HepG2 (cell line): ENCODE results near the gene IP6K1. TPM values are rescaled to one million over a fixed set of nuclear protein-coding genes. Genes with fewer than 3 reads are reported as not detected.

Source experiments
- ADNP ChIP-seq: sonication (generic); formaldehyde crosslinking; IDR thresholded peaks from 2 replicates; pipeline ENCODE4 v1.4.0; 2020; ENCODE audit warnings: missing genetic modification reagents
- ATF1 ChIP-seq: IDR thresholded peaks from 2 replicates; pipeline ENCODE4 v1.6.1; 2016; ENCODE audit warnings: mild to moderate bottlenecking, control low read depth
- HOXA3 ChIP-seq: sonication (generic); formaldehyde crosslinking; IDR thresholded peaks from 2 replicates; pipeline ENCODE4 v1.5.0; 2020; ENCODE audit warnings: missing genetic modification reagents
- KMT2B ChIP-seq: IDR thresholded peaks from 2 replicates; pipeline ENCODE4 v1.6.1; 2016; ENCODE audit warnings: missing genetic modification reagents, missing compliant biosample characterization
- MTA1 ChIP-seq: sonication (generic); formaldehyde crosslinking; IDR thresholded peaks from 2 replicates; pipeline ENCODE4 v1.4.0; 2020; ENCODE audit warnings: missing genetic modification reagents, mild to moderate bottlenecking, borderline replicate concordance
- NR3C1 ChIP-seq: sonication (generic); formaldehyde crosslinking; IDR thresholded peaks from 2 replicates; pipeline ENCODE4 v1.4.0; 2020; ENCODE audit warnings: missing genetic modification reagents
- PAXIP1 ChIP-seq: sonication (generic); formaldehyde crosslinking; conservative IDR thresholded peaks from 2 replicates; pipeline ENCODE4 v1.4.0; 2020; ENCODE audit warnings: mild to moderate bottlenecking, missing genetic modification reagents, moderate library complexity
- PRDM4 ChIP-seq: sonication (generic); formaldehyde crosslinking; IDR thresholded peaks from 2 replicates; pipeline ENCODE4 v1.9.0; 2021; ENCODE audit warnings: missing genetic modification reagents, borderline replicate concordance
- SATB2 ChIP-seq: sonication (generic); formaldehyde crosslinking; IDR thresholded peaks from 2 replicates; pipeline ENCODE4 v1.5.0; 2020; ENCODE audit warnings: missing genetic modification reagents
- SMAD3 ChIP-seq: sonication (generic); formaldehyde crosslinking; IDR thresholded peaks from 2 replicates; pipeline ENCODE4 v1.4.0; 2020; ENCODE audit warnings: missing genetic modification reagents
- SMARCC2 ChIP-seq: fragments of 450-650 bp; IDR thresholded peaks from 2 replicates; pipeline ENCODE4 v1.6.1; 2017; ENCODE audit warnings: antibody characterized with exemption, mild to moderate bottlenecking
- ZBTB3 ChIP-seq: sonication (generic); formaldehyde crosslinking; IDR thresholded peaks from 2 replicates; pipeline ENCODE4 v1.4.0; 2020; ENCODE audit warnings: low read depth, mild to moderate bottlenecking, moderate library complexity, missing genetic modification reagents, borderline replicate concordance
- ZFP82 ChIP-seq: sonication (generic); formaldehyde crosslinking; IDR thresholded peaks from 2 replicates; pipeline ENCODE4 v1.5.1; 2020; ENCODE audit warnings: mild to moderate bottlenecking, missing genetic modification reagents, borderline replicate concordance
- ZFY ChIP-seq: sonication (generic); formaldehyde crosslinking; IDR thresholded peaks from 2 replicates; pipeline ENCODE4 v1.4.0; 2020; ENCODE audit warnings: missing genetic modification reagents
- ZNF296 ChIP-seq: sonication (generic); formaldehyde crosslinking; conservative IDR thresholded peaks from 2 replicates; pipeline ENCODE4 v1.5.0; 2020; ENCODE audit warnings: mild to moderate bottlenecking, missing genetic modification reagents
- ZNF460 ChIP-seq: sonication (generic); formaldehyde crosslinking; IDR thresholded peaks from 2 replicates; pipeline ENCODE4 v1.5.1; 2020; ENCODE audit warnings: missing genetic modification reagents, mild to moderate bottlenecking, borderline replicate concordance
- ZNF496 ChIP-seq: sonication (generic); formaldehyde crosslinking; IDR thresholded peaks from 2 replicates; pipeline ENCODE4 v1.8.1; 2023; ENCODE audit warnings: mild to moderate bottlenecking, moderate library complexity, missing genetic modification reagents; ENCODE audit not compliant: insufficient replicate concordance
- ZNF510 ChIP-seq: sonication (generic); formaldehyde crosslinking; IDR thresholded peaks from 2 replicates; pipeline ENCODE4 v1.4.0; 2020; ENCODE audit warnings: low read depth, mild to moderate bottlenecking, missing genetic modification reagents
- ZSCAN12 ChIP-seq: sonication (generic); formaldehyde crosslinking; IDR thresholded peaks from 2 replicates; pipeline ENCODE4 v1.9.0; 2021; ENCODE audit warnings: mild to moderate bottlenecking, missing genetic modification reagents
- ZZZ3 ChIP-seq: sonication (generic); formaldehyde crosslinking; IDR thresholded peaks from 2 replicates; pipeline ENCODE4 v1.4.0; 2020; ENCODE audit warnings: missing genetic modification reagents, mild to moderate bottlenecking, borderline replicate concordance
- polyA plus RNA-seq, 8 experiments: library from polyadenylated mRNA; depleted of rRNA in 3 of 8; stranded (reverse) in 7 of 8; unstranded in 1 of 8; fragments of >200 nt; fragmentation: Illumina TruSeq in 4 of 8; extraction: Trizol in 4 of 8; gene quantifications; 2 replicates each; pipeline versions ENCODE4 v1.2.1 to v1.2.3, GENCODE V29; 2011 to 2016; ENCODE audit warnings: low read depth in 4 of 8, missing spikeins in 1 of 8, mixed read lengths in 1 of 8; ENCODE audit not compliant: insufficient read depth in 1 of 8
- total RNA-seq, 5 experiments: library from RNA; depleted of rRNA; stranded (reverse); fragments of >200 nt; fragmentation: Illumina TruSeq; extraction: Trizol; gene quantifications; 2 replicates each; pipeline ENCODE4 v1.2.3, GENCODE V29; 2016; ENCODE audit warnings: low read depth in 1 of 5
- TF ChIP-seq, protein P1 (sequence below): sonication (generic); formaldehyde crosslinking; IDR thresholded peaks from 2 replicates; pipeline ENCODE4 v1.5.0; 2020; ENCODE audit warnings: missing genetic modification reagents
- TF ChIP-seq, protein P2 (sequence below): sonication (generic); formaldehyde crosslinking; IDR thresholded peaks from 2 replicates; pipeline ENCODE4 v1.5.0; 2020; ENCODE audit warnings: missing genetic modification reagents

The IP6K1 gene
- total and polyA plus RNA-seq, 2 of the 13 experiments (the other 11 are each of a cell fraction or from before 2014, with no cell fraction given), result 17.7 to 29.7 TPM

GRCh38 chr3:49786357-49787181 is at the start of gene IP6K1 (continued):
- TF ChIP-seq ZNF510, result 0 out of 2 replicates have a peak, but pooled peaks have one; percentile 57
- no peak for TF ChIP-seq NR3C1 (CRISPR knock-in tag)
- 0 out of 2 replicates have a peak, but pooled peaks have one; percentile 45 for TF ChIP-seq MTA1 (CRISPR knock-in tag)
- peak; percentile 95 for TF ChIP-seq HOXA3
- TF ChIP-seq ZSCAN12, result 0 out of 2 replicates have a peak, but pooled peaks have one; percentile 69
- TF ChIP-seq ZFY (CRISPR knock-in tag), result peak; percentile 89
- no peak for TF ChIP-seq ZNF460 (CRISPR knock-in tag)
- peak; percentile 71 for TF ChIP-seq KMT2B (CRISPR knock-in tag)
- TF ChIP-seq, protein P1, sequence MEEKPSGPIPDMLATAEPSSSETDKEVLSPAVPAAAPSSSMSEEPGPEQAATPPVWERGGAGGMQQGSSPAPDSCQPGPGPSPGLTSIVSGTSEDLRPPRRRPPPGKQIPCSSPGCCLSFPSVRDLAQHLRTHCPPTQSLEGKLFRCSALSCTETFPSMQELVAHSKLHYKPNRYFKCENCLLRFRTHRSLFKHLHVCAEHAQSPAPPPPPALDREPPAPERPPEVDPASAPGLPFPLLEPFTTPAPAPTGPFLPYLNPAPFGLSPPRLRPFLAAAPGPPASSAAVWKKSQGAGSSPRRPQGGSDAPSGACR (CRISPR knock-in tag), result no peak; the same call in 1 of the 2 replicates
- TF ChIP-seq ADNP (CRISPR knock-in tag), result no peak
- TF ChIP-seq SMAD3 (CRISPR knock-in tag), result no peak
- no peak for TF ChIP-seq ZZZ3 (CRISPR knock-in tag)
- TF ChIP-seq ZNF296 (CRISPR knock-in tag), result no peak
- no peak for TF ChIP-seq SMARCC2
- TF ChIP-seq PAXIP1 (CRISPR knock-in tag), result peak; percentile 28
- no peak for TF ChIP-seq ZFP82
- TF ChIP-seq SATB2 (CRISPR knock-in tag), result no peak
- no peak for TF ChIP-seq ZNF496 (CRISPR knock-in tag)
- no peak for TF ChIP-seq PRDM4 (CRISPR knock-in tag)
- TF ChIP-seq ZBTB3 (CRISPR knock-in tag), result no peak
- no peak for TF ChIP-seq ATF1 (CRISPR knock-in tag)
- TF ChIP-seq, protein P2, sequence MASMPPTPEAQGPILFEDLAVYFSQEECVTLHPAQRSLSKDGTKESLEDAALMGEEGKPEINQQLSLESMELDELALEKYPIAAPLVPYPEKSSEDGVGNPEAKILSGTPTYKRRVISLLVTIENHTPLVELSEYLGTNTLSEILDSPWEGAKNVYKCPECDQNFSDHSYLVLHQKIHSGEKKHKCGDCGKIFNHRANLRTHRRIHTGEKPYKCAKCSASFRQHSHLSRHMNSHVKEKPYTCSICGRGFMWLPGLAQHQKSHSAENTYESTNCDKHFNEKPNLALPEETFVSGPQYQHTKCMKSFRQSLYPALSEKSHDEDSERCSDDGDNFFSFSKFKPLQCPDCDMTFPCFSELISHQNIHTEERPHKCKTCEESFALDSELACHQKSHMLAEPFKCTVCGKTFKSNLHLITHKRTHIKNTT (CRISPR knock-in tag), result no peak
